GM21723 (cell line): Measurements from ENCODE around the gene BCAT1.
A peak's percentile ranks its signal among the peaks of the same experiment; 100 is the strongest.

Experiments
- ATAC-seq: cut with Tn5 transposase; IDR thresholded peaks from one replicate; pipeline ENCODE4 v1.9.1; 2021; ENCODE audit warnings: mild to moderate bottlenecking, moderate library complexity; ENCODE audit not compliant: unreplicated experiment

The BCAT1 gene

GRCh38 chr12:24948757-24949722 lies at the start of gene BCAT1:
Gene BCAT1, minus strand, starts transcription at chr12:24949101. Its CDS starts 169 bp downstream, at chr12:24948932.
- ATAC-seq = peak; percentile 35

GRCh38 chr12:24997970-24998582 lies 49.2 kb upstream of the BCAT1 start:
- peak; percentile 85 for ATAC-seq

GRCh38 chr12:24997496-24997895 lies 48.6 kb upstream of the BCAT1 start:
- ATAC-seq = peak; percentile 15

DNA sequence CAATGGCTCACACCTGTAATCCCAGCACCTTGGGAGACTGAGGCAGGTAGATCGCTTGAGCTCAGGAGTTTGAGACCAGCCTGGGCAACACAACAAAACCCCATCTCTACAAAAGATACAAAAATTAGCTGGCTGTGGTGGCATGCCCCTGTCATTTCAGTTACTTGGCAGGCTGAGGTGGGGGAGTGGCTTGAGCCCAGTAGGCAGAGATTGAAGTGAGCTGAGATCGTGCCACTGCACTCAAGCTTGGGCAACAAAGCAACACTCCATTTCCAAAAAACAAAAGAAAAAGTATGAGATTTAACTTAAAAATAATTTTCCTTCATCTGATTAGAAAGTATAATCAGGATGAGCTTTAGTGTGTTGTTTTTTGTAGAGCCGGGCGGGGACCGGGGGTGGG lies 47.9 kb upstream of the BCAT1 start:
- no peak for ATAC-seq

GRCh38 chr12:24996102-24996797 lies 47.3 kb upstream of the BCAT1 start:
- no peak for ATAC-seq

DNA sequence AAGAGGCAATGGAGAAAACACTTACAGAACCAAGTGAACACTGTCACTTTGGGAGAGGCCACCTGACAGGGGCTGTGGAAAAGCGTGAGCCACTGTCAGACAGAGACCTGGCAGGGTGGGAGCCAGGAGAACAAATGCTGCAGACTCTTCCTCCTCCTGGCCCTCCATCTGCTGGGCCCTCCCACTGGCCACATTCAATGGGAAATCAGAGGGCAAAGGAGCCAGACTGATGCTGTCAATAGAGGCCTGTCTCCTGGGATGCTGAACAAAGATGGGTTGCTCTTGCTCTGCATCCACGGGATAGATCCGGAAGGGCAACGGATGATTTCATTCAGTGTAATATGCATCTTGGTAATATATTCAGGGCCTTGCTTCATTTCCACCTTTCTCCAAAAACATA lies 44.9 kb upstream of the BCAT1 start:
- no peak for ATAC-seq

GRCh38 chr12:24991209-24992049 lies 42.5 kb upstream of the BCAT1 start:
- ATAC-seq = peak; percentile 74

DNA sequence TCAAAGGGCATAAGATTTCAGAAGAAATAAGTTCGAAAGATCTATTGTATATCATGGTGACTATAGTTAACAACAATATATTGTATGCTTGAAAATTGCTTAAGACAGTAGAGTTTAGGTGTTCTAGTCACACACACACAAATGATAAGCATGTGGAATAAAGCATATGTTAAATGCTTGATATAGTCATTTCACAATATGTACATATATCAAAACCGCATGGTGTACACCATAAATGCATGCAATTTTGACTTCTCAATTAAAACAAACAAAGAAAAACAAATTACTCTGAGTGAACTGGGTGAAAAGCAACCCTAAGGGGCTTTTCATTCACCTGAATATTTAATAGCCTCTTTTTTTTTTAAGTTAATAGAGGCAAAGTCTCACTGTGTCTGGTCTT lies 40.3 kb upstream of the BCAT1 start:
- no peak for ATAC-seq

- no peak for ATAC-seq
These were observed 33.3 kb upstream of the BCAT1 start for GRCh38 chr12:24982250-24982649.

DNA sequence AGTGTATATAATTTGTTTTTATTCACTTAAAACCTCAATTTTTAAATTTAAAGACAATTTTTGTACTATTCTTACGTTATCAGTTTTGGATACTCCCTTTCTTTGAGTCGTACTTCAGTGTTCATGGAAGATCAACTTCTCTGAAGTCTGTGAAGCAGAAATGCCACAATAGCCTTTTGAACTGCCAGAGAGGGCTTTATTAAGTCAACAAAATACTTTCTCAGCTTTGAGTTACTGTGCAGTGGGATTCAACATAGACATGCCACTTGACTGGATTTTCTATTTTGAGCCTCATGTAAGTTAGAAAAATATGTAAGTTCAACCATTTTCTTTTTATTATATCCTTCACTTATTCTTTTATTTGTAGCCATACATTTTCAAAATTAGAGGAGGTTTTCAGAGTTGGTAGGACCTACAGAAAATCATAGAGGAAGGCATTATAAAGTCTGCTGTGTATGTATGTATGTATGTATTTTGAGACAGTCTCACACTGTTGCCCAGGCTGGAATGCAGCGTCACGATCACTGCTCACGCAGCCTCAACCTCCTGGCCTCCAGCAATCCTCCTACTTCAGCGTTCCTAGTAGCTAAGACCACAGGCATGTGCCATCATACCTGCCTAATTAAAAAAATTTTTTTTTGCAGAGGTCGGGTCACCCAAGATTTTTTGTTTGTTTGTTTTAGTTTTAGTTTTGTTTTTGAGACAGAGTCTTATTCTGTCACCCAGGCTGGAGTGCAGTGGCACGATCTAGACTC lies 31.3 kb upstream of the BCAT1 start:
- ATAC-seq = no peak

DNA sequence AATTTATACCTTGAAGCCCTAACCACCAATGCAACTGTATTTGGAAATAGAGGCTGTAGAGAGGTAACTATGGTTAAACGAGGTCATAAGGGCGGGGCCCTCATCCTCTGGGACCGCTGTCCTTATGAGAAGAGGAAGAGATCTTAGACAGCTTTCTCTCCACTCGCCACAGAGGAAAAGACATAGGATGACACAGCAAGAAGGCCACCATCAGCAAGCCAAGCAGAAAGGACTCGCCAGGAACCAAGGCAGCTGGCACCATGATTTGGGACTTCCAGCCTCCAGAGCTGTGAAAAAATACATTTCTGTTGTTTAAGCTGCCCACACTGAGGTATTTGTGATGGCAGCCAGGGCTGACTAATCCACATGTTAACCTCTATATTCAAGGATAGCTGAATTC lies 30.4 kb upstream of the BCAT1 start:
- ATAC-seq = no peak

GRCh38 chr12:24977711-24978110 lies 28.8 kb upstream of the BCAT1 start:
- no peak for ATAC-seq

GRCh38 chr12:24977060-24977459 lies 28.2 kb upstream of the BCAT1 start:
- no peak for ATAC-seq

GRCh38 chr12:24975425-24975824 lies 26.5 kb upstream of the BCAT1 start:
- ATAC-seq = no peak

GRCh38 chr12:24974216-24974615 lies 25.3 kb upstream of the BCAT1 start:
- no peak for ATAC-seq

GRCh38 chr12:24972078-24972477 lies 23.2 kb upstream of the BCAT1 start:
- ATAC-seq = no peak

DNA sequence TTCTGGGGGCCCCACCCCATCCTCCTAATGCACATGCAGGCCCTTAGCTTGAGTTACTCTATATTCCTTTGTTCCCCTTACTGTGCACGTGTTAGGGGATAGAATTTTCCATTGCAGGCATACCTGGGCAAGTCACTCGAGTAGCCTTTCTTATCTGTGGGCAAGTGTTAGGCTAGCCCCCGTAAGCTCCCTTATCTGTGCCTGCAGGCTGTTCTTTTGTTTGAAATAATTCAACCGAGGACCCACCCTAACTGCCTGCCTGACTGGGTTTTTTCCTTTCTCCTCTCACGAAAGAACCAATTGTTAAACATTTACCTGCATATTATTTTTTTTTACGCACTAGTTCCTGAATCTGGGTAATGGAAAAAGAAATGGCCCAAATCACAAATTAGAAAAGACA lies 21.3 kb upstream of the BCAT1 start:
- no peak for ATAC-seq

DNA sequence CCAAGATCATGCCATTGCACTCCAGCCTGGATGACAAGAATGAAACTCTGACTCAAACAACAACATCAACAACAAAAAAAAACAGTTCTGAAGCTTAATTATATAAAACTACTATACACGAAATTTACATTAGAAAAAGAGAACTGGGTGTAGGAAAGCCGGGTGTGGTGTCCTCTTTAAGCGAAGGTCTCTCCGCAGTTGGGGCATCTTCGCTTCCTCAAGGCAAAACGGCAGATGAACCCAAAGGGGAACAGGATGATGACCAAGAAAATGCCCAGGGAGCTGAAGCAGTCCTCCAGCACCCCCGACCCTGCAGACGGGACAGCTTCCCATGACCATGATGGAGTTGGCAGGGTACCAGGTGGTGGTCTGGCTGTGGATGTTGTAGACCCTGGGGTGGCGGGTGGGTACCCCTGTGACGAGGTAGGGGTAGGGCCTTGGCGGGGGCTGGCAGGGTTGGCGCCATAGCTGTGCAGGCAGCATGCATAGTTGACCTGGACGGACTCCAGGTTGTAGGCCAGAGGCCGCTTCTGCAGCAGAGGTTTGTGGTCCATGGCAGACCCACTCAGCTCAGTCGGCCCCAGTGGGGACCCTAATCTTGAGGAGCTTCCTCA lies 18.2 kb upstream of the BCAT1 start:
- no peak for ATAC-seq

DNA sequence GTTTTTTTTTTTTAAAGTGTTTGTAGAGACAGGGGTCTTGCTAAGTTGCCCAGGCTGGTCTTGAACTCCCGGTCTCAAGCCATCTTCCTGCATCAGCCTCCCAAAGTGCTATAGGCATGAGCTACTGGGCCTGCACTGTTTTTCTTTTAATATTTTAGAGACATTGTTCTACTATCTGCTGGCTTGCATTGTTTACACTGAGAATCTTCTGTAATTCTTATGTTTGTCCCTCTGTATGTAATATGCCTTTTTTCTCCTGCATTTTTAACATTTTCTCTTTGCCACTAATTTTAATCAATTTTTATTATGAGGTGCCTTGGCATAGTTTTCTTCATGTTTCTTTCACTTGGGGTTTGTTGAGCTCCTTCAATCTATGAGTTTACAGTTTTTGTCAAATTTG lies 15.4 kb upstream of the BCAT1 start:
- no peak for ATAC-seq
